HG03196 (cell line): Measurements from ENCODE around the gene MAP2K5.
"Not testable (repeated sequence)": the region's sequence is repeated elsewhere in the genome, so short reads cannot be mapped to it uniquely, and the experiment has no call there.

Source experiments
- ATAC-seq: cut with Tn5 transposase; IDR thresholded peaks from one replicate; pipeline ENCODE4 v1.9.1; 2021; ENCODE audit not compliant: unreplicated experiment

MAP2K5 gene

GRCh38 chr15:67592245-67592644 lies 49.7 kb downstream of the MAP2K5 start:
- ATAC-seq = no peak

GRCh38 chr15:67593562-67593961 lies 51.1 kb downstream of the MAP2K5 start:
- no peak for ATAC-seq

GRCh38 chr15:67594770-67595169 lies 52.3 kb downstream of the MAP2K5 start:
- ATAC-seq = no peak

GRCh38 chr15:67595572-67595971 lies 53.1 kb downstream of the MAP2K5 start:
- no peak for ATAC-seq

GRCh38 chr15:67601073-67601472 lies 58.6 kb downstream of the MAP2K5 start:
- ATAC-seq = no peak

- ATAC-seq = no peak
These were observed 60.6 kb downstream of the MAP2K5 start for GRCh38 chr15:67603063-67603462.

- no peak for ATAC-seq
These were observed 63.4 kb downstream of the MAP2K5 start for GRCh38 chr15:67605871-67606270.

- ATAC-seq = no peak
These were observed 64.2 kb downstream of the MAP2K5 start for GRCh38 chr15:67606742-67607141.

- ATAC-seq = no peak
These were observed 64.8 kb downstream of the MAP2K5 start for GRCh38 chr15:67607329-67607728.

GRCh38 chr15:67607959-67608637 lies 65.6 kb downstream of the MAP2K5 start:
- ATAC-seq = no peak

- ATAC-seq = no peak
These were observed 66.1 kb downstream of the MAP2K5 start for GRCh38 chr15:67608638-67608959.

GRCh38 chr15:67611370-67612369 lies 69.2 kb downstream of the MAP2K5 start:
- ATAC-seq = no peak

- ATAC-seq = no peak
These were observed 70.7 kb downstream of the MAP2K5 start for GRCh38 chr15:67613211-67613610.

GRCh38 chr15:67613708-67614107 lies 71.2 kb downstream of the MAP2K5 start:
- no peak for ATAC-seq

GRCh38 chr15:67615131-67615534 lies 72.6 kb downstream of the MAP2K5 start:
- not testable (repeated sequence) for ATAC-seq

GRCh38 chr15:67618297-67618696 lies 75.8 kb downstream of the MAP2K5 start:
- ATAC-seq = no peak

- ATAC-seq = no peak
These were observed 79.6 kb downstream of the MAP2K5 start for GRCh38 chr15:67622110-67622509.

- no peak for ATAC-seq
These were observed 89.8 kb downstream of the MAP2K5 start for GRCh38 chr15:67632261-67632660.

- not testable (repeated sequence) for ATAC-seq
These were observed 93.4 kb downstream of the MAP2K5 start for GRCh38 chr15:67635950-67636349.

GRCh38 chr15:67639591-67639990 lies 97.1 kb downstream of the MAP2K5 start:
- no peak for ATAC-seq

- no peak for ATAC-seq
These were observed 99.0 kb downstream of the MAP2K5 start for GRCh38 chr15:67641453-67641852.

GRCh38 chr15:67646847-67647246 lies 104.3 kb downstream of the MAP2K5 start:
- no peak for ATAC-seq
